Keratinocyte (primary cell): ENCODE data around the gene MIS18A.

Experiments
- CTCF ChIP-seq, 3 experiments: IDR thresholded peaks in 1 of 3; conservative IDR thresholded peaks in 1 of 3; optimal IDR thresholded peaks in 1 of 3; 2 replicates in 2 of 3; 3 replicates in 1 of 3; pipeline versions ENCODE3 to v1.5.1; 2011; ENCODE audit warnings: low read length in 3 of 3, mild to moderate bottlenecking in 3 of 3, moderate library complexity in 2 of 3, control low read depth in 1 of 3, inconsistent platforms in 1 of 3; ENCODE audit not compliant: insufficient read depth in 2 of 3; ENCODE audit errors: extremely low read depth in 1 of 3
- EZH2 ChIP-seq: IDR thresholded peaks from one replicate; pipeline ENCODE4 v1.6.1; 2012; ENCODE audit warnings: inconsistent platforms, mild to moderate bottlenecking, low read length, moderate library complexity

DNA sequence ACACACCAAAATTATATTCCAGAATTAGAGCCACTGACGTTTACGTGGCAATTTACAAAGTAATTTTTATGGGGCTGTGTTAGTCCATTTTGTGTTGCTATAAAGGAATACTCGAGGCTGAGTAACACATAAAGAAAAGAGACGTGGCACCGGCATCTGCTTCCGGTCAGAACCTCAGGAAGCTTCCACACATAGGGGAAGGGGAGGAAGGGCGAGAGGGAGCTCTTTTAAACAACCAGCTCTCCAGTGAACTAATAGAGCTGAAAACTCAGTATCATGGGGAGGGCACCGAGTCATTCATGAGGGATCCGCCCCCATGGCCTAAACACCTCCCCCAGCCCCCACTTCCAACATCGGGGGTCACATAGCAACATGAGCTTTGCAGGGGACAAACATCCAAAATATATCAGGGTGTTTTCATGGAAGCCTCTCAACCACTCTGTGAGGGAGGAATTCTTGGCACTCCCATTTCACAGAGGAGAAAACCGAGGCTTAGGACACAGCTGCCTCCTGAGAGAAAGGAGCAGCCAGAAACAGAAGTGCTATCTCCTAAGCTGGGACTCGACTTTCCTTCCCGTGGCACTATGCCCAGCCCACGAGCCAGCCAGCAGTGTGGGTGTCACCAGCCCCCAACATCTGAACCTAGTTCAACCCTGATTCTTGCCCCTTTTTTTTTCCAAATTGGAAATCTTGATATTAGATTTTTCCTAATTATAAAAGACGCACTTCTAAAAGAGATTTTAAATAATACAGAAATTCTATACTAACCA is 29.2 kb downstream of the MIS18A start:
- no peak for TF ChIP-seq CTCF (optimal IDR thresholded peaks at IDR 0.05 in 1 of 3, IDR thresholded peaks at IDR 0.05 in 1 of 3, conservative IDR thresholded peaks at IDR 0.05 in 1 of 3; ENCODE audit: extremely low read depth in 1 of 3, insufficient read depth in 2 of 3, low read length in 3 of 3)
- TF ChIP-seq EZH2, result no peak
